ENCODE measurements around the gene BMI1. TPM values are rescaled to one million over a fixed set of nuclear protein-coding genes. Genes with fewer than 3 reads are reported as not detected.

BMI1 gene
- 17.2 TPM for polyA plus RNA-seq (2013, experiment 1 of 2)
- 18.6 TPM for polyA plus RNA-seq (2013, experiment 2 of 2)

GRCh38 chr10:22320591-22321155 is at the start of gene BMI1:
BMI1 (plus strand) TSS chr10:22321099; CDS start chr10:22326450, 5,351 bp downstream.
- H3K36me3 ChIP-seq (replicated peaks in 1 of 2; ENCODE audit: control insufficient read depth in 2 of 2, insufficient read depth in 2 of 2, low read length in 2 of 2): no peaks in the 10 kb centered on the region
- H2AFZ ChIP-seq (ENCODE audit: low read length): peak within 1 kb of the TSS; percentile 87
- H4K8ac ChIP-seq (ENCODE audit: low read depth, low read length): peak within 1 kb of the TSS; percentile 82
- H3K18ac ChIP-seq (ENCODE audit: low read length): peak within 1 kb of the TSS; percentile 99
- H2BK5ac ChIP-seq (ENCODE audit: low read length): peak within 1 kb of the TSS; percentile 66
- peaks cover 8 to 28% of the 10 kb centered on the region in 2 donors for H3K4me1 ChIP-seq (ENCODE audit: control insufficient read depth in 2 of 2, insufficient read depth in 1 of 2, low read depth in 1 of 2, low read length in 2 of 2)
- peak; percentile 72 for DNase-seq (ENCODE audit: low spot score)
- peak within 1 kb of the TSS; percentile 93 for H3K23ac ChIP-seq (ENCODE audit: low read depth, low read length, poor library complexity)
- H2BK120ac ChIP-seq (ENCODE audit: low read depth, low read length): peak within 1 kb of the TSS; percentile 94
- peak within 1 kb of the TSS; percentile 84 for H2AK5ac ChIP-seq (ENCODE audit: low read depth, low read length)
- peak within 1 kb of the TSS; percentile 97 for H2BK12ac ChIP-seq (ENCODE audit: low read length)
- H3K4ac ChIP-seq (ENCODE audit: low read length): no peak within 1 kb of the TSS
- no peaks in the 10 kb centered on the region for H3K9me3 ChIP-seq (replicated peaks in 1 of 2; ENCODE audit: control insufficient read depth in 2 of 2, insufficient read depth in 1 of 2, low read depth in 1 of 2, low read length in 2 of 2)
- peak within 1 kb of the TSS; percentile 56 for H3K14ac ChIP-seq (ENCODE audit: low read length)
- H3K27ac ChIP-seq (replicated peaks; ENCODE audit: low read length): peak within 1 kb of the TSS; percentile 66
- H3K9ac ChIP-seq (ENCODE audit: low read depth, low read length, poor library complexity): peak within 1 kb of the TSS; percentile 95
- peak within 1 kb of the TSS; percentile 65 to 97 for H3K4me3 ChIP-seq (ENCODE audit: low read length in 2 of 2)
- H2BK15ac ChIP-seq (ENCODE audit: low read length): peak within 1 kb of the TSS; percentile 81
- H3K27me3 ChIP-seq (ENCODE audit: control insufficient read depth in 3 of 3, insufficient read depth in 3 of 3, low read depth in 1 of 3, low read length in 3 of 3): peaks cover 10 to 41% (median 26%) of the 10 kb centered on the region in 3 experiments
- H3K79me1 ChIP-seq (ENCODE audit: low read depth, low read length): no peaks in the 10 kb centered on the region
- peak within 1 kb of the TSS; percentile 80 for H3K4me2 ChIP-seq (ENCODE audit: insufficient read depth, low read length, poor library complexity, severe bottlenecking)
- WGBS, 2 donors (ENCODE audit: extremely low coverage in 2 of 2, insufficient read length in 2 of 2, insufficient replicate concordance in 1 of 2): no CpG with 5 or more reads among the region's 85 CpGs
- H4K91ac ChIP-seq (ENCODE audit: low read depth, low read length, poor library complexity): peak within 1 kb of the TSS; percentile 53

- H4K8ac ChIP-seq (ENCODE audit: low read depth, low read length): no peak overlapping the region
- H3K79me1 ChIP-seq (ENCODE audit: low read depth, low read length): no peaks in the 10 kb centered on the region
- no peaks in the 10 kb centered on the region for H3K9me3 ChIP-seq (replicated peaks in 1 of 2; ENCODE audit: control insufficient read depth in 2 of 2, insufficient read depth in 1 of 2, low read depth in 1 of 2, low read length in 2 of 2)
- no peak overlapping the region for H3K23ac ChIP-seq (ENCODE audit: low read depth, low read length, poor library complexity)
- H3K27ac ChIP-seq (replicated peaks; ENCODE audit: low read length): no peak overlapping the region
- no peak overlapping the region for H4K91ac ChIP-seq (ENCODE audit: low read depth, low read length, poor library complexity)
- no peak overlapping the region for H3K18ac ChIP-seq (ENCODE audit: low read length)
- no peak overlapping the region for H2BK5ac ChIP-seq (ENCODE audit: low read length)
- H2BK120ac ChIP-seq (ENCODE audit: low read depth, low read length): no peak overlapping the region
- peak overlapping the region; percentile 24 for H3K9ac ChIP-seq (ENCODE audit: low read depth, low read length, poor library complexity)
- no peak overlapping the region for H2BK12ac ChIP-seq (ENCODE audit: low read length)
- H3K4me2 ChIP-seq (ENCODE audit: insufficient read depth, low read length, poor library complexity, severe bottlenecking): no peak overlapping the region
- DNase-seq (ENCODE audit: low spot score): no peak
- H3K4me3 ChIP-seq (ENCODE audit: low read length in 2 of 2): no peak overlapping the region
- no peak overlapping the region for H3K4ac ChIP-seq (ENCODE audit: low read length)
- no peak overlapping the region for H2AFZ ChIP-seq (ENCODE audit: low read length)
- H3K27me3 ChIP-seq (ENCODE audit: control insufficient read depth in 3 of 3, insufficient read depth in 3 of 3, low read depth in 1 of 3, low read length in 3 of 3): peaks cover 0 to 7% (median 0%) of the 10 kb centered on the region in 3 experiments
- H3K14ac ChIP-seq (ENCODE audit: low read length): no peak overlapping the region
- WGBS, 2 donors (ENCODE audit: extremely low coverage in 2 of 2, insufficient read length in 2 of 2, insufficient replicate concordance in 1 of 2): no CpG with 5 or more reads among the region's 6 CpGs
- no peak overlapping the region for H2AK5ac ChIP-seq (ENCODE audit: low read depth, low read length)
- H2BK15ac ChIP-seq (ENCODE audit: low read length): no peak overlapping the region
- no peaks in the 10 kb centered on the region for H3K4me1 ChIP-seq (ENCODE audit: control insufficient read depth in 2 of 2, insufficient read depth in 1 of 2, low read depth in 1 of 2, low read length in 2 of 2)
- no peaks in the 10 kb centered on the region for H3K36me3 ChIP-seq (replicated peaks in 1 of 2; ENCODE audit: control insufficient read depth in 2 of 2, insufficient read depth in 2 of 2, low read length in 2 of 2)
Observed at GRCh38 chr10:22271786-22272185, 49.1 kb upstream of the BMI1 start.

- H3K36me3 ChIP-seq (replicated peaks in 1 of 2; ENCODE audit: control insufficient read depth in 2 of 2, insufficient read depth in 2 of 2, low read length in 2 of 2): no peaks in the 10 kb centered on the region
- H2BK120ac ChIP-seq (ENCODE audit: low read depth, low read length): no peak overlapping the region
- no peak overlapping the region for H4K91ac ChIP-seq (ENCODE audit: low read depth, low read length, poor library complexity)
- H2BK15ac ChIP-seq (ENCODE audit: low read length): no peak overlapping the region
- H3K4me1 ChIP-seq (ENCODE audit: control insufficient read depth in 2 of 2, insufficient read depth in 1 of 2, low read depth in 1 of 2, low read length in 2 of 2): no peaks in the 10 kb centered on the region
- H3K4ac ChIP-seq (ENCODE audit: low read length): no peak overlapping the region
- H4K8ac ChIP-seq (ENCODE audit: low read depth, low read length): no peak overlapping the region
- H3K9ac ChIP-seq (ENCODE audit: low read depth, low read length, poor library complexity): no peak overlapping the region
- H3K14ac ChIP-seq (ENCODE audit: low read length): no peak overlapping the region
- H2BK12ac ChIP-seq (ENCODE audit: low read length): no peak overlapping the region
- no peaks in the 10 kb centered on the region for H3K79me1 ChIP-seq (ENCODE audit: low read depth, low read length)
- no CpG with 5 or more reads among the region's 4 CpGs for WGBS, 2 donors (ENCODE audit: extremely low coverage in 2 of 2, insufficient read length in 2 of 2, insufficient replicate concordance in 1 of 2)
- H3K9me3 ChIP-seq (replicated peaks in 1 of 2; ENCODE audit: control insufficient read depth in 2 of 2, insufficient read depth in 1 of 2, low read depth in 1 of 2, low read length in 2 of 2): no peaks in the 10 kb centered on the region
- no peak overlapping the region for H3K27ac ChIP-seq (replicated peaks; ENCODE audit: low read length)
- H3K23ac ChIP-seq (ENCODE audit: low read depth, low read length, poor library complexity): no peak overlapping the region
- H2AK5ac ChIP-seq (ENCODE audit: low read depth, low read length): no peak overlapping the region
- DNase-seq (ENCODE audit: low spot score): no peak
- H3K4me3 ChIP-seq (ENCODE audit: low read length in 2 of 2): no peak overlapping the region
- H3K27me3 ChIP-seq (ENCODE audit: control insufficient read depth in 3 of 3, insufficient read depth in 3 of 3, low read depth in 1 of 3, low read length in 3 of 3): peaks cover 0 to 8% (median 2%) of the 10 kb centered on the region in 3 experiments
- H3K4me2 ChIP-seq (ENCODE audit: insufficient read depth, low read length, poor library complexity, severe bottlenecking): no peak overlapping the region
- H2AFZ ChIP-seq (ENCODE audit: low read length): no peak overlapping the region
- H3K18ac ChIP-seq (ENCODE audit: low read length): no peak overlapping the region
- no peak overlapping the region for H2BK5ac ChIP-seq (ENCODE audit: low read length)
Observed at GRCh38 chr10:22278441-22278782, 42.5 kb upstream of the BMI1 start.

GRCh38 chr10:22280078-22280477 is 40.8 kb upstream of the BMI1 start:
- H3K4me3 ChIP-seq (ENCODE audit: low read length in 2 of 2): no peak overlapping the region
- no peaks in the 10 kb centered on the region for H3K36me3 ChIP-seq (replicated peaks in 1 of 2; ENCODE audit: control insufficient read depth in 2 of 2, insufficient read depth in 2 of 2, low read length in 2 of 2)
- no CpG with 5 or more reads among the region's 6 CpGs for WGBS, 2 donors (ENCODE audit: extremely low coverage in 2 of 2, insufficient read length in 2 of 2, insufficient replicate concordance in 1 of 2)
- no peak overlapping the region for H2BK120ac ChIP-seq (ENCODE audit: low read depth, low read length)
- H2BK12ac ChIP-seq (ENCODE audit: low read length): no peak overlapping the region
- H3K9me3 ChIP-seq (replicated peaks in 1 of 2; ENCODE audit: control insufficient read depth in 2 of 2, insufficient read depth in 1 of 2, low read depth in 1 of 2, low read length in 2 of 2): no peaks in the 10 kb centered on the region
- H3K18ac ChIP-seq (ENCODE audit: low read length): no peak overlapping the region
- H2BK5ac ChIP-seq (ENCODE audit: low read length): no peak overlapping the region
- H4K8ac ChIP-seq (ENCODE audit: low read depth, low read length): no peak overlapping the region
- H3K4me2 ChIP-seq (ENCODE audit: insufficient read depth, low read length, poor library complexity, severe bottlenecking): no peak overlapping the region
- no peak overlapping the region for H3K23ac ChIP-seq (ENCODE audit: low read depth, low read length, poor library complexity)
- no peak overlapping the region for H3K4ac ChIP-seq (ENCODE audit: low read length)
- no peak overlapping the region for H2AFZ ChIP-seq (ENCODE audit: low read length)
- H3K27ac ChIP-seq (replicated peaks; ENCODE audit: low read length): no peak overlapping the region
- H2BK15ac ChIP-seq (ENCODE audit: low read length): no peak overlapping the region
- peaks cover 0 to 8% (median 2%) of the 10 kb centered on the region in 3 experiments for H3K27me3 ChIP-seq (ENCODE audit: control insufficient read depth in 3 of 3, insufficient read depth in 3 of 3, low read depth in 1 of 3, low read length in 3 of 3)
- H3K79me1 ChIP-seq (ENCODE audit: low read depth, low read length): no peaks in the 10 kb centered on the region
- H4K91ac ChIP-seq (ENCODE audit: low read depth, low read length, poor library complexity): no peak overlapping the region
- DNase-seq (ENCODE audit: low spot score): no peak
- H2AK5ac ChIP-seq (ENCODE audit: low read depth, low read length): no peak overlapping the region
- H3K14ac ChIP-seq (ENCODE audit: low read length): no peak overlapping the region
- no peak overlapping the region for H3K9ac ChIP-seq (ENCODE audit: low read depth, low read length, poor library complexity)
- no peaks in the 10 kb centered on the region for H3K4me1 ChIP-seq (ENCODE audit: control insufficient read depth in 2 of 2, insufficient read depth in 1 of 2, low read depth in 1 of 2, low read length in 2 of 2)

Measured in neuronal stem cell (in vitro differentiated cells).